C4-2B (cell line): ENCODE results near the gene SFXN1.

Experiments
- CTCF ChIP-seq: fragments of 450-650 bp; conservative IDR thresholded peaks from 2 replicates; pipeline ENCODE4 v1.5.1; 2017; ENCODE audit warnings: mild to moderate bottlenecking
- ZFX ChIP-seq: fragments of 450-650 bp; IDR thresholded peaks from 2 replicates; pipeline ENCODE4 v1.6.1; 2017

- TF ChIP-seq CTCF, result no peak
- TF ChIP-seq ZFX, result no peak
Observed at GRCh38 chr5:175461370-175461769, 17.0 kb upstream of the SFXN1 start.
